Astrocyte of the cerebellum (primary cell): ENCODE measurements around the gene KRTAP10-3.

Source experiments
- DNase-seq: peaks from one replicate; pipeline ENCODE4 v3.0.0-alpha.2; 2011; ENCODE audit warnings: low read depth
- H3K4me3 ChIP-seq: 2 replicates; pipeline ENCODE4 v1.5.1; 2011; ENCODE audit warnings: mild to moderate bottlenecking, low read depth, low read length, moderate library complexity
- CTCF ChIP-seq: IDR thresholded peaks from 2 replicates; pipeline ENCODE4 v1.5.1; 2012; ENCODE audit warnings: low read length, low read depth, moderate library complexity, mild to moderate bottlenecking; ENCODE audit errors: missing control alignments
- in situ Hi-C: cut with HindIII; loops from 2 replicates; pipeline ENCODE4 v1.10.0; 2017; ENCODE audit warnings: low sequenced_read_pairs

KRTAP10-3 gene

GRCh38 chr21:44549525-44550211 is 8.9 kb downstream of the KRTAP10-3 start:
- in situ Hi-C loops: no loop called here
- H3K4me3 ChIP-seq: no peak overlapping the region
- no peak for DNase-seq
- TF ChIP-seq CTCF: no peak

- no peak for TF ChIP-seq CTCF
- in situ Hi-C loops: no loop called here
- no peak overlapping the region for H3K4me3 ChIP-seq
- no peak for DNase-seq
Measured at GRCh38 chr21:44548922-44549321, 9.7 kb downstream of the KRTAP10-3 start.

- TF ChIP-seq CTCF: no peak
- DNase-seq: no peak
- H3K4me3 ChIP-seq: no peak overlapping the region
- in situ Hi-C loops: no loop called here
Measured at GRCh38 chr21:44548381-44548780, 10.2 kb downstream of the KRTAP10-3 start.

- in situ Hi-C loops: no loop called here
- H3K4me3 ChIP-seq: no peak overlapping the region
- TF ChIP-seq CTCF: no peak
- no peak for DNase-seq
Measured at GRCh38 chr21:44547656-44548331, 10.8 kb downstream of the KRTAP10-3 start.

- no peak for TF ChIP-seq CTCF
- in situ Hi-C loops: no loop called here
- DNase-seq: no peak
- H3K4me3 ChIP-seq: no peak overlapping the region
Measured at GRCh38 chr21:44544566-44544965, 14.0 kb downstream of the KRTAP10-3 start.

GRCh38 chr21:44542716-44543115 is 15.9 kb downstream of the KRTAP10-3 start:
- no peak for DNase-seq
- TF ChIP-seq CTCF: no peak
- no peak overlapping the region for H3K4me3 ChIP-seq
- in situ Hi-C loops: no loop called here
